ENCODE measurements around the gene TDO2.

The TDO2 gene

DNA sequence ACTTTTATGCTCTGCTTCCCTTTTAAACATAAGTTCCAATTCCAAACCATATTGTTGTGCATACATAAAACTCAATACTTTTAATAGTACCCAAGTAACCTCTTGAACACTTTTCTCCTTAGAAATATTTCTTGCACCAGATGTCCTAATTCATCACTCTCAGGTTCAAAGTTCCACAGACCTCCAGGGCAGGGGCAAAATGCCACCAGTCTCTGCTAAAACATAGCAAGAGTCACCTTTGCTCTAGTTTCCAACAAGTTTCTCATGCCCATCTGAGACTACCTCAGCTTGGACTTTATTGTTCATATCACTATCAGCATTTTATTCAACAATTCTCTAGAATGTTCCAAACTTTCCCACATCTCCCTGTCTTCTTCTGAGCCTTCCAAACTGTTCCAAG, 23.7 kb upstream of the TDO2 start:
- DNase-seq (ENCODE audit: low read depth) = no peak
- H3K4me3 ChIP-seq (ENCODE audit: low read length) = no peak overlapping the region
- TF ChIP-seq, protein P1, sequence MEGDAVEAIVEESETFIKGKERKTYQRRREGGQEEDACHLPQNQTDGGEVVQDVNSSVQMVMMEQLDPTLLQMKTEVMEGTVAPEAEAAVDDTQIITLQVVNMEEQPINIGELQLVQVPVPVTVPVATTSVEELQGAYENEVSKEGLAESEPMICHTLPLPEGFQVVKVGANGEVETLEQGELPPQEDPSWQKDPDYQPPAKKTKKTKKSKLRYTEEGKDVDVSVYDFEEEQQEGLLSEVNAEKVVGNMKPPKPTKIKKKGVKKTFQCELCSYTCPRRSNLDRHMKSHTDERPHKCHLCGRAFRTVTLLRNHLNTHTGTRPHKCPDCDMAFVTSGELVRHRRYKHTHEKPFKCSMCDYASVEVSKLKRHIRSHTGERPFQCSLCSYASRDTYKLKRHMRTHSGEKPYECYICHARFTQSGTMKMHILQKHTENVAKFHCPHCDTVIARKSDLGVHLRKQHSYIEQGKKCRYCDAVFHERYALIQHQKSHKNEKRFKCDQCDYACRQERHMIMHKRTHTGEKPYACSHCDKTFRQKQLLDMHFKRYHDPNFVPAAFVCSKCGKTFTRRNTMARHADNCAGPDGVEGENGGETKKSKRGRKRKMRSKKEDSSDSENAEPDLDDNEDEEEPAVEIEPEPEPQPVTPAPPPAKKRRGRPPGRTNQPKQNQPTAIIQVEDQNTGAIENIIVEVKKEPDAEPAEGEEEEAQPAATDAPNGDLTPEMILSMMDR (conservative IDR thresholded peaks at IDR 0.05; ENCODE audit: low read length) = no peak

DNA sequence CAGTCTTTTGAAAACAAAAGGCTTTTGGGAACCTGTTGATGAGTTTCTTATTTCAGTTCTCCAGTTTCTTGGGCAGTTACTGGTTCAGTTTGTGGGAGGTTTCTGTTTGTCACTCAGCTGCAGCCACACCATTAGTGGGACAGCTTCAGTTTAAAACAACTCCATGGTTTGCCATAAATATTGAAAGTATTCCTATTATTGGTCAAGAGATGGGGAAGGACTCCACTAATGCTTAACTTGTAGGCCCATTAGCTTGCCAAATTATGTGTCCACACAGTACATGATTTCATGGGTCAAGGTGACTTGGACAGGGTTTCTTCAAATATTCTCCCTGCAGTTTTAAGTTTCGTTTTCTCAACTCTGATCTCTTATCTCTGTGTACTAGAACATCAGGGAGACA, 21.9 kb upstream of the TDO2 start:
- H3K4me3 ChIP-seq (ENCODE audit: low read length) = no peak overlapping the region
- no peak for DNase-seq (ENCODE audit: low read depth)
- TF ChIP-seq, protein P1 (conservative IDR thresholded peaks at IDR 0.05; ENCODE audit: low read length) = no peak

DNA sequence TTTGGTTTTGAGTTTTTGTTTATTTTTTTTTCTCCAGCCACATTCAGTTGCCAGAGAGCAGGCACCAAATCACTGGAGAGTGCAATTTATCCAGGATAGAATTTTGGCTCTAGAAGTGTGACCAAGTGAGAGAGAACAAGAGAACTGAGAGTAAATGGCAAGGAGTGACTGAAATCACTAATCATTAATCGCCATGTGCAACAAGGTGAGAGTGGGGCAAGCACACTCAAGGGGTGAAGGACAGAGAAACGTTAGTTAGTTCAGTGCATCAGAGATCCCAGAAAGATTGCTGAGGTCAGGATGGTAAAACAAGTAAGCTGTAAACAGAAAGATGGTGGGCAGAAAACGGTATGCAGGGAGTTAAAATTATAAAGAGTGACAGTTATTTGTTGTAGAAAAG, 19.6 kb upstream of the TDO2 start:
- no peak for DNase-seq (ENCODE audit: low read depth)
- no peak overlapping the region for H3K4me3 ChIP-seq (ENCODE audit: low read length)
- TF ChIP-seq, protein P1 (conservative IDR thresholded peaks at IDR 0.05; ENCODE audit: low read length) = no peak

DNA sequence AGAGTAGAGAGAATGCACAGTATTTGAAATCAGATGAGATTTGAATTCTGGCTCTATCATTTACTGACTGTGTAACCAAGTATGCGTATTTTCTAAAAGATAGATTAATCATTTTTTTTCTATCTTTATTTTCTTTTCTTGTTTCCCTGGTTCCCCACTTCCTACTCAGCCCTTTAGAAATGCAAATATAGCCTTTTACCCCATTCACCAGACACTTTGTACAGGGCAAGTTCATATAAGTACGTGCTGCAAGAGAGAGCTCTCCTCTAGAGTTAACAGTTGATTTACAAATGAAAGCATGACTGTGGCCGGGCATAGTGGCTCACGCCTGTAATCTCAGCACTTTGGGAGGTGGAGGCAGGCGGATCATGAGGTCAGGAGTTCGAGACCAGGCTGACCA, 17.8 kb upstream of the TDO2 start:
- no peak for DNase-seq (ENCODE audit: low read depth)
- H3K4me3 ChIP-seq (ENCODE audit: low read length) = no peak overlapping the region
- TF ChIP-seq, protein P1 (conservative IDR thresholded peaks at IDR 0.05; ENCODE audit: low read length) = no peak

DNA sequence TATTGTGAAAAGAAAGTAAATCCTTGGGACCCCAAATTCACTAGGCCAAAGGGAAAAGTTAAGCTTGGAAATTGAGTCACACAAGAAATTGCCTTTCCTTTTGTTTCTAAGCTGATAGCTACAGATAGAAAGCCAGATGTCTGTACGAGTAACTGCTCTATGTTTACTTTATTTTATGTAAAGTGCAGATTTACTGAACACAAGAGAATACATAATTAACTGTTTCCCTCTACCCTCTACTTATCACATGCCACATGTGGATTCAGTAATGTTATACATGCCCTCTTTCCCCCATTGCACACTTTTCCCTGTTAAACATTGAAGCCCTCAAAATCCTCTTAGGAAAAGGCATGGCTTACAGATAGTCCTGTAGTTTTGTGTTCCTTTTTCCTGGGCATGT, 16.5 kb upstream of the TDO2 start:
- TF ChIP-seq, protein P1 (conservative IDR thresholded peaks at IDR 0.05; ENCODE audit: low read length) = no peak
- H3K4me3 ChIP-seq (ENCODE audit: low read length) = no peak overlapping the region
- DNase-seq (ENCODE audit: low read depth) = no peak

DNA sequence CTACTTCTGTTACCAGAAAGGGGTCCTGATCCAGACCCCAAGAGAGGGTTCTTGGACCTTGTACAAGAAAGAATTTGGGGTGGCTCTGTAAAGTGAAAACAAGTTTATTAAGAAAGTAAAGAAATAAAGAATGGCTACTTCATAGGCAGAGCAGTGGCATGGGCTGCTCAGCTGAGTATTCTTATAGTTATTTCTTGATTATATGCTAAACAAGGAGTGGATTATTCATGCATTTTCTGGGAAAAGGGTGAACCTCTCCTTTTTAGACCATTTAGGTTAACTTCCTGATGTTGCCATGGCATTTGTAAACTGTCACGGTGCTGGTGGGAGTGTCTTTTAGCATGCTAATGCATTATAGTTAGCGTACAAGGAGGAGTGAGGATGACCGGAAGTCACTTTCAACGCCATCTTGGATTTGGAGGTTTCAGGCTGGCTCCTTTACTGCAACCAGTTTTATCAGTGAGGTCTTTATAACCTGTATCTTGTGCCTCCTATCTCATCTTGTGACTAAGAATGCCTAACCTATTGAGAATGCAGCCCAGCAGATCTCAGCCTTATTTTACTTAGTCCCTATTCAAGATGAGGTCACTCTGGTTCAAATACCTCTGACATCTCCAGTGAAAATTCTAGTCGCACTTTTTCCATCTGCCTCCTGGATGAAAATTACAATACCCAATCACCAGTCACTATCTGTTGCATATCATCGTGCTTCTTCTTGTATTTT, 15.5 kb upstream of the TDO2 start:
- DNase-seq (ENCODE audit: low read depth) = no peak
- no peak overlapping the region for H3K4me3 ChIP-seq (ENCODE audit: low read length)
- TF ChIP-seq, protein P1 (conservative IDR thresholded peaks at IDR 0.05; ENCODE audit: low read length) = no peak

DNA sequence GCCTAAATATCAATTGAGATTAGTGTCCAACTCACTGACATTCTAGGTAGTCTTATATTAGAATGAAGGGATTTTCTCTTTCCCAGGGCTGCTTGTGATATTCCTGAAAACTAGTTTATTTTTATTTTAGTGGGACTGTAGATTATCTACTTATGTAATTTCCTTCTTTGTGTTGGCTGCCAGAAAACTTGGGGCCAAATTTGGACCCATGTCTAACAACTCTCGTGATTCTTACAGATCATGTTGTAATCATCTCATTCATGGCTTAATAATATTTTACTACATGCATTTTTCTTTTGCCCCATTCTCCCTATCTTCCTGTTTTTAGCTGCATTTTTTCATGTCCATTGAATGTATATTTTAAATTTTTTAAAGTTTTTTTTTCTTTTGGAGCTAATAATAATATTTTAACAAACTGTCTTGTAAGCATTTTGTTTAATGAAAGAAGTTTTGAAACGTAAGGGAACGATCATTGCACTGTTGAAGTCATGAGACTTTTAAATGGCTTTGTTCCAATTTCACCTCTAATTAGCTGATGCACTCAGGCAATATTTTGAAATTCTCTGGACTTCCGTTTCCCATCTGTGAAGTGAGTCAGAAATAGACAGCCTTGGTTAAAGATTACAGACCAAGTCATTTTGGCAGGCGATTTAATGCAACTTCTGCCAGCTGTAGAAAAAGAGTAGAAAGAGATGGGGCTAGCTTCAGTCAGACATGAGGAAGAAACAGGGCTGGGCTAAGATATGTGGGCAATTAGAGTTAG, 14.3 kb upstream of the TDO2 start:
- no peak overlapping the region for H3K4me3 ChIP-seq (ENCODE audit: low read length)
- DNase-seq (ENCODE audit: low read depth) = peak; percentile 96
- TF ChIP-seq, protein P1 (conservative IDR thresholded peaks at IDR 0.05; ENCODE audit: low read length) = no peak
